GM23338 (cell line): ENCODE results near the gene MRPL23.

ENCODE experiments used
- CREB1 ChIP-seq: fragments of 250-450 bp; sonication (Bioruptor Pico); IDR thresholded peaks from 2 replicates; pipeline ENCODE4 v1.5.0; 2020; ENCODE audit warnings: low read depth, mild to moderate bottlenecking, moderate library complexity
- CTCF ChIP-seq, 2 experiments: fragments of 200-600 bp in 1 of 2; sonication (generic) in 1 of 2; conservative IDR thresholded peaks; 2 replicates each; pipeline versions ENCODE4 v1.5.1 to v1.6.1; 2016 to 2017; ENCODE audit warnings: antibody characterized with exemption in 2 of 2, low read depth in 2 of 2, mild to moderate bottlenecking in 2 of 2, moderate library complexity in 1 of 2
- ETS1 ChIP-seq: IDR thresholded peaks from 2 replicates; pipeline ENCODE4 v1.6.1; 2016; ENCODE audit warnings: antibody characterized with exemption
- EZH2 ChIP-seq: fragments of 200-600 bp; sonication (generic); IDR thresholded peaks from one replicate; pipeline ENCODE4 v1.8.0; 2017; ENCODE audit warnings: antibody characterized with exemption, mild to moderate bottlenecking, low read depth; ENCODE audit not compliant: unreplicated experiment
- EZH2phosphoT487 ChIP-seq: fragments of 200-600 bp; sonication (generic); IDR thresholded peaks from one replicate; pipeline ENCODE4 v1.8.1; 2018; ENCODE audit warnings: antibody characterized with exemption; ENCODE audit not compliant: unreplicated experiment
- NANOG ChIP-seq: IDR thresholded peaks from 2 replicates; pipeline ENCODE4 v1.6.1; 2016; ENCODE audit warnings: antibody characterized with exemption, borderline replicate concordance
- POLR2AphosphoS5 ChIP-seq: IDR thresholded peaks from 2 replicates; pipeline ENCODE4 v1.6.1; 2016; ENCODE audit warnings: antibody characterized with exemption, low read depth
- STAT1 ChIP-seq: IDR thresholded peaks from one replicate; pipeline ENCODE4 v1.6.1; 2016; ENCODE audit warnings: antibody characterized with exemption; ENCODE audit not compliant: unreplicated experiment
- ZNF114 ChIP-seq: fragments of 250-450 bp; sonication (Bioruptor Pico); IDR thresholded peaks from 2 replicates; pipeline ENCODE4 v1.5.0; 2020; ENCODE audit warnings: mild to moderate bottlenecking, moderate library complexity

- TF ChIP-seq ETS1 (no peak), CTCF (conservative IDR thresholded peaks at IDR 0.05; ENCODE audit: low read depth in 2 of 2) (no peak), POLR2AphosphoS5 (no peak), EZH2phosphoT487 (no peak), ZNF114 (CRISPR knock-in tag) (no peak), STAT1 (no peak), EZH2 (no peak), CREB1 (CRISPR knock-in tag) (no peak), NANOG (no peak)
These were observed 3.6 kb upstream of the MRPL23 start for GRCh38 chr11:1943576-1943975.
